GM18508 (cell line): ENCODE results near the gene POC1B.

Source experiments
- ATAC-seq: cut with Tn5 transposase; IDR thresholded peaks from one replicate; pipeline ENCODE4 v1.9.1; 2021; ENCODE audit warnings: moderate number of reproducible peaks; ENCODE audit not compliant: insufficient read depth, unreplicated experiment

The POC1B gene

DNA sequence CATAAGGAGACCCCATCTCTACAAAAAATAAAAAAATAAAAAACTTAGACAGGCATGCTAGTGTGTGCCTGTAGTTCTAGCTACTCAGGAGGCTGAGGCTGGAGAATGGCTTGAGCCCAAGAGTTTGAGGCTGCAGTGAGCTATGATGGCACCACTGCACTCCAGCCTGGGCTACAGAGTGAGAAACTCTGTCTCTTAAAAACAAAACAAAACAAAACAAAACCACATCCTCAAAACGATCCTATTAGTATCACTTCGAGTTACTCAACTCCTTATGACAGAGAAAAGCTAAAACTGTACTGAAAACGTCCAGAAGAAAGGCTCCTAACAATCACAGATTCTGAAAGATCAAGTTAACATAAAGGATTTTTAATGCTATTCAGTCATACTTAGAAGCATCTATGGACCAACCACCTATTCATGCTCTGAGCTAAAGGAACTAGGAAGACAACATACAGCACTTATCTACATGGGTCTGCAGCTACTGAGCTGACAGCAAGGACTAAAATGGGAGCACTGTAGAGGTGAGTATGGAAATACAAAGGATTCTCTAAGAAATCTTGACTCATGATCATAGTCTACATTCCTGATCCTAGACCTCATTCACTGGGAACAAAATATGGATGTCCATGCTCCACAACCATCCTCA is 98.2 kb downstream of the POC1B start:
- peak; percentile 92 for ATAC-seq

GRCh38 chr12:89424846-89425245 is 101.0 kb downstream of the POC1B start:
- ATAC-seq, result no peak

- no peak for ATAC-seq
These were observed 101.5 kb downstream of the POC1B start for GRCh38 chr12:89424389-89424788.

DNA sequence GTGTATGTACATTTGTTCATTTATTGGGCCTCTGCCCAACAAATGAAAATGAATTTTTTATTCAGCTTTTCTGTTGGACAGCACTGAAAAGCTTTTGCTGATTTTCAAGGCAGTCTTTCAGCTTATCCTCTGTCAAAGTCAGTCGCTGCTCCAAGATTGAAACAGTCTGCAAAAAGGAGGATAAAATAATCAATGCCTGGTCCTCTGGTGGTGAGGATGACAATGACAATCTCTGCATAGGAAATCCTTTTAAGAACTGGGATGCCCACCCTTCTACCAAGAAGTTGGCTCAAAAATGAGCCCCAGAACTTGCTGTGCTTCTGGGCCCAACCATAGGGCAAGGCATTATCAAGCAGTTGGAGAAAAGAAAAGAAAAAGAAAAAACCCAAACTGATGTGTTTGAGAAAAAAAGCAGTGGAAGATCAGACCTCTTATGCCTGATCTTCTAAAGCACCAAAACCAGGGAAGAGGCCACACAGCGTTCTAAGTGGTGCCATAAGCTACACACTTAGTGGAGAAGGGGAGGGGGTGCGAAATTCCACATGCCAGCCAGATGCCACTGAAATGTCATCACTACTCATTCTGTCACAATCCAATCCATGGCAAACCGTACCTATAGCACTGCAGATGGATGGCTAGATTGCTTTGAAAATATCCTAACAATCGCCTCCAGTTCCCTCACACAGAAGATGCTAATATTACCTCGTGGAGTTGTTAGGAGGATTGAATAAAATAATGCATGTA is 104.6 kb downstream of the POC1B start:
- no peak for ATAC-seq

DNA sequence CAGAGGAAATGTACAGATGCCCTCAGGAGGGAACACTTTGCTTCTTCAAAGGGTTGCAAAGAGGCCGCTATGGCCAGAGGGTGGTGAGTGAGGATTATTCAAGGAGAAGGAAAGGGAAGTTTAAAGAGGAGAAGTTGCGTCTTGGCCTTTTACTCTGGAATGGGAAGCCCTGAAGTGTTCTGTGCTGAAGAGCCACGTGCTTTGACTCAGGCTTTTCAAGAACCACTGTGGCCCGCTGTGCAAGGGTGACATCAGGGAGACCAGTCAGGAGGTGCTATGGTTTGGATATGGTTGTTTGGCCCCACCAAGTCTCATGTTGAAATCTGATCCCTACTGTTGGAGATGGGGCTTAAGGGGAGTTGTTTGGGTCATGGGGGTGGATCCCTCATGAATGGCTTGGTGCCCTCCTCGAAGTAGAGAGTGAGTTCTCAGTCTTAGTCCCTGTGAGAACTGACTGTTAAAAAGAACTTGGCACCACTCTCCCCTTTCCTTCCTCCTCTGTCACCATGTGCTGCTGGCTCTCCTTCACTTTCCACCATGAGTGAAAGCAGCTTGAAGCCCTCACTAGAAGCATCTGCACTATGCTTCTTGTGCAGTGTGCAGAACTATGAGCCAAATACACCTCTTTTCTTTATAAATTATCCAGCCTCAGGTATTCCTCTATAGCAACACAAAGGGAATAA is 107.5 kb downstream of the POC1B start:
- no peak for ATAC-seq

DNA sequence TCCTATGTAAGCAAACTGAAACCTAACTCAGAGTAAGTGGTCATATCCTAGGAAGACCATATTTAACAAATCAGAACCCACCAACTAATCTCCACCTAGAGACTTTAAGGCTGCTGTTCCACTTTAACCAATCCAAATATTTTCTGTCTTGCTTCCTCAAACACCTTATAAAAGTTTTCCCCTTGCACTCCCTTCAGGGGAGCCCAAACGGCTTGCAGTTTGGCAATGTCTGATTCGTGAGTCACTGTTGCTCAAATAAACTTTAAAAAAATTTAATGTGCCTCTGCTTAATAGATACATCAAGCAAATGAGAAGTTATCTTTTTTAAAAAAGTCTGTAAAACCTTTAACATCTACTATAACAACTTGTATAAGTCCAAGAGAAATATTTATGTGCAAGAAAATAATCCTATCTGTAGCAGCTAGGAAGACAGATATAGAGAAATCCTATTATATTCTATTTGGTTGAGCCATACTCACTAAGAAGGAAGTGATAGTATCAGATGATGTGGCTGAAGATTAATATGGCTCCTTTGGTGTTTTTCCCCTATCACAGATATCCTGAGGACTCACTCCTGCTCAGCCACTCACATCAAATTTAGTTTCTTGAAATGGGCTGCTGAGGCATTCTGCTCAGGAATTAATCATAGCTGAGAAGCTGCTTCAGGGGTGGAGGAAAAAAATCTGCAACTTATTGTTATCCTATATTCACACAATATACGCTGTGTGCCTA is 108.4 kb downstream of the POC1B start:
- ATAC-seq, result no peak

GRCh38 chr12:89416049-89416792 is 109.6 kb downstream of the POC1B start:
- ATAC-seq, result no peak

GRCh38 chr12:89414851-89415250 is 111.0 kb downstream of the POC1B start:
- no peak for ATAC-seq

DNA sequence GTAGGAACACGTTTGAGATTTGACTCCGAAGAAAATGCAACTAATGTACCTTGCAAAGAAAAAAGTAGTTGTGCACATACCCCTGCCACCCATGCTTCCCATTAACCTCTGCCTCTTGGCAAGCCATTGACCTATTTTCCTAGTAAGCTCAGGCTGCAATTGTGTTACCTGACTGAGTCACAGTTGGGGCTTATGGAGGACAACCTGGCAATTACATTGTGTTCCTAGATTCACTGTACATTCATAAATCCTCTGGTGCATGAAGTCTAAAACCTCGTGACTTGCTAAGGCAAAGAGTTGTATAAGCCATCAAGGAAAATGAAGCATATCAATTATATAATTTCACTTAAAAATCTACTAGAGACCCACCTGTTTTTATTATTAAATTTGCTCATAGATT is 111.5 kb downstream of the POC1B start:
- ATAC-seq, result no peak

DNA sequence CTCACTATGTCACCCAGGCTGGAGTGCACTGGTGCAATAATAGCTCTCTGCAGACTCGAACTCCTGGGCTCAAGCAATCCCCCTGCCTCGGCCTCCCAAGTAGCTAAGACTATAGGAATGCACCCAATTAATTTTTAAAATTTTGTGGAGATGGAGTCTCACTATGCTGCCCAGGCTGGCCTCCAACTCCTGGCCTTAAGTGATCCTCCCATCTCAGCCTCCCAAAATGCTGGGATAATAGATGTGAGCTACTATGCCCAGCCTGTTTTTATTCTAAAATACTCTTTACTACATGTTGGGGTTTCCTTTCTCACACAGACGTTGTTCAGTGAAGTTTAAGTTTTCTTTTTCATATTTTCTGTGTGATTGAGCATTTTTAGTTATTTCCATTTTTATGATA is 112.6 kb downstream of the POC1B start:
- ATAC-seq, result no peak

DNA sequence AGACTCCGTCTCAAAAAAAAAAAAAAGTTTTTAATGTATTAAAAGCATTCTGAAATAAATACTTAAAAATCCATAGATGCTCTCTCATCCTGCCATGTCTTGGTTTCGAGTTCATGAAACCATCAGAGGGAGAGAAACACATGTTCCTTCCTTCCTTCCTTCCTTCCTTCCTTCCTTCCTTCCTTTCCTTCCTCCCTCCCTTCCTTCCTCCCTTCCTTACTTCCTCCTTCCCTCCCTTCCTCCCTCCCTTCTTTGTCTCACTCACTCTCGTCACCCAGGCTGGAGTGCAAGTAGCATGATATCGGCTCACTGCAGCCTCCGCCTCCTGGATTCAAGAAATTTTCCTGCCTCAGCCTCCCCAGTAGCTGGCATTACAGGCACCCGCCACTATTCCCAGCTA is 113.2 kb downstream of the POC1B start:
- no peak for ATAC-seq

GRCh38 chr12:89411846-89412245 is 114.0 kb downstream of the POC1B start:
- ATAC-seq, result no peak

GRCh38 chr12:89411234-89411633 is 114.6 kb downstream of the POC1B start:
- ATAC-seq, result no peak

DNA sequence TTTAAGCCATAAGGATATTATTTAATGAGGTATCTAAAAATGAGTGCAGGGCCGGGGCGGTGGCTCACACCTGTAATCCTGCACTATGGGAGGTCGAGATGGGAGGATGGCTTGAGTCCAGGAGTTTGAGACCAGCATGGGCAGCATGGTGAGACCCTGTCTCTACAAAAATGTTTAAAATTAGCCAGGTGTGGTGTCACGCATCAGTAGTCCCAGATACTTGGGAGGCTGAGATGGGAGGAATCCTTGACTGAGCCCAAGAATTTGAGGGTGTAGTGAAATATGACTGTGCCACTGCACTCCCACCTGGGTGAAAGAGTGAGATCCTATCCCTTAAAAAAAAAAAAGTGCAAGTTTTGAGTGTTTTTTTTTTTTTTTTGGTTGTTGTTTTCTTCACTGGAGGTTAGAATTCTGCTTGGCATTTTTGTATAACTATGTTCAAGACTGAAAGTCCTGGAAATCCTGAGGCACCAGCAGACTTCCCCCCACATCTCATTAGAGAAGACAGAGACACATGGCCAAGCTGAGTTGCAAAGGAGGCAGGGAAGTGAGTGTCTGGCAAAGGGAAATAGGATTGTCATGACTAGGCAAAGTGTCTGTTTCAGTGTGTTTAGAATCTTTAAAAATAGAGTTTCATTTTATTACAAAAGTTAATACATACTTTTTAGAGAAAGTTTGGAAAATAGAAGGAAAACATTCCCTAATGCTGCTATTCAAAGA is 120.1 kb downstream of the POC1B start:
- ATAC-seq, result no peak

- no peak for ATAC-seq
These were observed 124.3 kb downstream of the POC1B start for GRCh38 chr12:89401433-89402058.

GRCh38 chr12:89400415-89400814 is 125.4 kb downstream of the POC1B start:
- no peak for ATAC-seq

- ATAC-seq, result no peak
These were observed 130.1 kb downstream of the POC1B start for GRCh38 chr12:89395712-89396111.

GRCh38 chr12:89393551-89394121 is 132.2 kb downstream of the POC1B start:
- no peak for ATAC-seq

GRCh38 chr12:89392391-89392790 is 133.5 kb downstream of the POC1B start:
- ATAC-seq, result no peak
